H1 (cell line): Measurements from ENCODE around the gene VPS25. TPM values are rescaled to one million over a fixed set of nuclear protein-coding genes. Genes with fewer than 3 reads are reported as not detected.

Experiments used
- CTCF ChIA-PET: fragments of 300-600 bp; sonication (Branson Sonifier 250); formaldehyde crosslinking; loops from one replicate; lab custom pipeline; 2021; ENCODE audit not compliant: partially characterized antibody; lab: Charles Lee
- POLR2A ChIA-PET: fragments of 300-600 bp; sonication (Branson Sonifier 250); formaldehyde crosslinking; loops from one replicate; lab custom pipeline; 2021; ENCODE audit warnings: inconsistent platforms; ENCODE audit not compliant: partially characterized antibody; lab: Charles Lee
- DNase-seq, 2 experiments: peaks; one replicate each; pipeline versions ENCODE4 v3.0.0 to v3.0.0-alpha.2; 2010 to 2022; ENCODE audit warnings: low spot score in 2 of 2, low read depth in 1 of 2, mixed read lengths in 1 of 2
- FAIRE-seq: peaks from 2 replicates; lab custom pipeline; 2011; peaks lifted over from hg19 to GRCh38; lab: Jason Lieb, UNC
- H2AFZ ChIP-seq: 2 replicates; pipeline ENCODE4 v1.8.1; 2012; ENCODE audit warnings: low read length, inconsistent platforms
- H2AK5ac ChIP-seq: 2 replicates; pipeline ENCODE4 v1.6.1; 2013; ENCODE audit warnings: low read depth, low read length
- H2BK120ac ChIP-seq: replicated peaks from 2 replicates; pipeline ENCODE3; 2013; ENCODE audit warnings: low read depth, low read length, inconsistent platforms
- H2BK12ac ChIP-seq: 2 replicates; pipeline ENCODE4 v1.6.1; 2013; ENCODE audit warnings: low read depth, low read length
- H2BK15ac ChIP-seq: 2 replicates; pipeline ENCODE4 v1.6.1; 2013; ENCODE audit warnings: low read length
- H2BK20ac ChIP-seq: 2 replicates; pipeline ENCODE4 v1.6.1; 2013; ENCODE audit warnings: low read length
- H2BK5ac ChIP-seq: 2 replicates; pipeline ENCODE4 v1.6.1; 2013; ENCODE audit warnings: low read depth, low read length
- H3K14ac ChIP-seq: 2 replicates; pipeline ENCODE4 v1.6.1; 2013; ENCODE audit warnings: inconsistent platforms; ENCODE audit not compliant: insufficient read length
- H3K18ac ChIP-seq: 2 replicates; pipeline ENCODE4 v1.6.1; 2013; ENCODE audit warnings: low read length; ENCODE audit errors: extremely low read depth
- H3K23ac ChIP-seq: 2 replicates; pipeline ENCODE4 v1.6.1; 2013; ENCODE audit warnings: inconsistent platforms; ENCODE audit not compliant: insufficient read length
- H3K23me2 ChIP-seq: 2 replicates; pipeline ENCODE4 v1.6.1; 2013; ENCODE audit warnings: low read depth, low read length
- H3K27ac ChIP-seq: 2 replicates; pipeline ENCODE4 v1.6.1; 2011; ENCODE audit warnings: low read depth, low read length, inconsistent platforms
- H3K27me3 ChIP-seq, 4 experiments: replicated peaks in 1 of 4; 1 replicate in 1 of 4; 2 replicates in 3 of 4; pipeline versions ENCODE4 v1.6.1 to v1.8.1; 2011 to 2013; ENCODE audit warnings: low read length in 3 of 4, mild to moderate bottlenecking in 3 of 4, inconsistent platforms in 2 of 4, mixed read lengths in 2 of 4, moderate library complexity in 1 of 4; ENCODE audit not compliant: control insufficient read depth in 3 of 4, insufficient read depth in 3 of 4; ENCODE audit errors: extremely low read depth in 1 of 4
- H3K36me3 ChIP-seq, 4 experiments: 2 replicates each; pipeline versions ENCODE4 v1.6.1 to v1.8.1; 2011 to 2013; ENCODE audit warnings: mild to moderate bottlenecking in 4 of 4, low read length in 3 of 4, moderate library complexity in 2 of 4, control low read depth in 1 of 4, inconsistent platforms in 1 of 4; ENCODE audit not compliant: insufficient read depth in 4 of 4, control insufficient read depth in 2 of 4
- H3K4ac ChIP-seq: replicated peaks from 2 replicates; pipeline ENCODE3; 2013; ENCODE audit warnings: low read length, low read depth, mixed read lengths, inconsistent platforms; ENCODE audit not compliant: insufficient read length
- H3K4me1 ChIP-seq, 4 experiments: replicated peaks in 1 of 4; 1 replicate in 1 of 4; 2 replicates in 3 of 4; pipeline versions ENCODE4 v1.6.1 to v1.8.1; 2011 to 2013; ENCODE audit warnings: low read length in 3 of 4, inconsistent platforms in 2 of 4, mixed read lengths in 1 of 4; ENCODE audit not compliant: insufficient read depth in 4 of 4, control insufficient read depth in 3 of 4
- H3K4me2 ChIP-seq, 2 experiments: 2 replicates each; pipeline versions ENCODE4 v1.6.1 to v1.8.1; 2011 to 2013; ENCODE audit warnings: low read depth in 2 of 2, low read length in 2 of 2, control low read depth in 1 of 2, inconsistent platforms in 1 of 2, mild to moderate bottlenecking in 1 of 2; ENCODE audit not compliant: insufficient read depth in 1 of 2
- H3K4me3 ChIP-seq, 4 experiments: fragments of 200-600, 300-600 bp in 1 of 4; sonication (generic), shearing (Covaris generic), sonication (Bioruptor Twin) in 1 of 4; 2 replicates each; pipeline versions ENCODE4 v1.5.1 to v1.8.1; 2011 to 2016; ENCODE audit warnings: low read length in 4 of 4, low read depth in 3 of 4, control low read depth in 2 of 4, inconsistent platforms in 2 of 4, mild to moderate bottlenecking in 2 of 4, mixed read lengths in 1 of 4, moderate library complexity in 1 of 4; ENCODE audit not compliant: insufficient read depth in 2 of 4; ENCODE audit errors: extremely low read depth in 1 of 4
- H3K56ac ChIP-seq: replicated peaks from 2 replicates; pipeline ENCODE3; 2013; ENCODE audit warnings: low read depth, mild to moderate bottlenecking, mixed read lengths, low read length, inconsistent platforms; ENCODE audit not compliant: insufficient read length
- H3K79me1 ChIP-seq: 2 replicates; pipeline ENCODE4 v1.6.1; 2013; ENCODE audit warnings: low read depth, low read length, control low read depth
- H3K79me2 ChIP-seq, 2 experiments: 2 replicates each; pipeline versions ENCODE4 v1.6.1 to v1.8.1; 2012 to 2013; ENCODE audit warnings: low read length in 2 of 2, mild to moderate bottlenecking in 2 of 2, inconsistent platforms in 1 of 2; ENCODE audit not compliant: insufficient read depth in 2 of 2, control insufficient read depth in 1 of 2
- H3K9ac ChIP-seq, 4 experiments: replicated peaks in 1 of 4; 1 replicate in 1 of 4; 2 replicates in 3 of 4; pipeline versions ENCODE4 v1.6.1 to v1.8.1; 2011 to 2013; ENCODE audit warnings: low read depth in 3 of 4, low read length in 3 of 4, control low read depth in 2 of 4, mild to moderate bottlenecking in 2 of 4, moderate library complexity in 2 of 4, inconsistent platforms in 1 of 4; ENCODE audit errors: extremely low read depth in 1 of 4
- H3K9me3 ChIP-seq, 2 experiments: 2 replicates each; pipeline versions ENCODE4 v1.6.1 to v1.8.1; 2012 to 2013; ENCODE audit warnings: mild to moderate bottlenecking in 2 of 2, moderate library complexity in 2 of 2, control low read depth in 1 of 2, inconsistent platforms in 1 of 2, low read depth in 1 of 2, low read length in 1 of 2, mixed read lengths in 1 of 2; ENCODE audit not compliant: insufficient read depth in 2 of 2
- H4K20me1 ChIP-seq, 2 experiments: replicated peaks in 1 of 2; 2 replicates each; pipeline versions ENCODE3 to v1.8.1; 2011 to 2013; ENCODE audit warnings: inconsistent platforms in 2 of 2, low read length in 2 of 2, mild to moderate bottlenecking in 1 of 2; ENCODE audit not compliant: insufficient read depth in 2 of 2, control insufficient read depth in 1 of 2
- H4K5ac ChIP-seq: 2 replicates; pipeline ENCODE4 v1.6.1; 2013; ENCODE audit warnings: low read length, low read depth, mixed read lengths, inconsistent platforms; ENCODE audit not compliant: insufficient read length
- H4K8ac ChIP-seq: 2 replicates; pipeline ENCODE4 v1.8.0; 2013; ENCODE audit warnings: mild to moderate bottlenecking, moderate library complexity, low read length, inconsistent platforms; ENCODE audit not compliant: insufficient read depth; ENCODE audit errors: extremely low read depth
- H4K91ac ChIP-seq: replicated peaks from 2 replicates; pipeline ENCODE3; 2013; ENCODE audit warnings: low read length, mixed read lengths, inconsistent platforms; ENCODE audit not compliant: insufficient read length
- FOSL1 ChIP-seq: IDR thresholded peaks from 2 replicates; pipeline ENCODE4 v1.6.1; 2011; ENCODE audit warnings: mild to moderate bottlenecking, low read depth, low read length, moderate library complexity; ENCODE audit not compliant: insufficient read depth
- HDAC2 ChIP-seq, 2 experiments: fragments of 300-600 bp in 1 of 2; sonication (generic) in 1 of 2; IDR thresholded peaks; 2 replicates each; pipeline ENCODE4 v1.6.1; 2011 to 2012; ENCODE audit warnings: low read depth in 2 of 2, low read length in 2 of 2, mild to moderate bottlenecking in 2 of 2, moderate library complexity in 2 of 2, borderline replicate concordance in 1 of 2, inconsistent platforms in 1 of 2
- KDM4A ChIP-seq: IDR thresholded peaks from one replicate; pipeline ENCODE4 v1.7.1; 2012; ENCODE audit warnings: low read depth, mild to moderate bottlenecking, moderate library complexity, low read length, inconsistent platforms; ENCODE audit not compliant: severe bottlenecking
- RAD21 ChIP-seq, 2 experiments: IDR thresholded peaks in 1 of 2; conservative IDR thresholded peaks in 1 of 2; 2 replicates each; pipeline ENCODE4 v1.6.1; 2011; ENCODE audit warnings: low read depth in 2 of 2, low read length in 2 of 2, improper control_type of control experiment in 1 of 2, inconsistent platforms in 1 of 2, mild to moderate bottlenecking in 1 of 2, moderate library complexity in 1 of 2
- RNF2 ChIP-seq: fragments of 200-900, 300-1000 bp; sonication (generic); IDR thresholded peaks from 2 replicates; pipeline ENCODE4 v1.7.1; 2016; ENCODE audit warnings: borderline replicate concordance, low read depth, mild to moderate bottlenecking, antibody characterized with exemption, low read length; ENCODE audit not compliant: poor library complexity, severe bottlenecking; ENCODE audit errors: missing control alignments
- RXRA ChIP-seq: IDR thresholded peaks from 2 replicates; pipeline ENCODE4 v1.6.1; 2011; ENCODE audit warnings: low read depth, mild to moderate bottlenecking, low read length, moderate library complexity; ENCODE audit not compliant: insufficient read depth
- SIN3A ChIP-seq, 2 experiments: IDR thresholded peaks in 1 of 2; conservative IDR thresholded peaks in 1 of 2; 2 replicates each; pipeline ENCODE4 v1.6.1; 2011 to 2012; ENCODE audit warnings: low read length in 2 of 2, improper control_type of control experiment in 1 of 2, low read depth in 1 of 2, mild to moderate bottlenecking in 1 of 2
- SIX5 ChIP-seq: IDR thresholded peaks from 2 replicates; pipeline ENCODE4 v1.6.1; 2011; ENCODE audit warnings: mild to moderate bottlenecking, low read depth, low read length
- ZNF274 ChIP-seq: IDR thresholded peaks from 2 replicates; pipeline ENCODE4 v1.7.0; 2012; ENCODE audit warnings: low read length, borderline replicate concordance; ENCODE audit errors: extremely low read depth
- WGBS, 2 experiments: shearing (Covaris generic) in 1 of 2; methylation state at CpG; one replicate each; pipeline versions ENCODE4 v1.1.6 to v1.1.7; 2013 to 2015; ENCODE audit warnings: low lambda C conversion rate in 2 of 2, mixed read lengths in 2 of 2, inconsistent platforms in 1 of 2, low coverage in 1 of 2, missing lambda C conversion rate in 1 of 2; ENCODE audit not compliant: insufficient replicate concordance in 2 of 2, insufficient coverage in 1 of 2, insufficient read length in 1 of 2; ENCODE audit errors: extremely low coverage in 1 of 2, missing lambda C conversion rate in 1 of 2; 5-methylcytosine and 5-hydroxymethylcytosine counted together
- polyA plus RNA-seq, 7 experiments: library from polyadenylated mRNA; depleted of rRNA in 3 of 7; stranded (reverse) in 5 of 7; unstranded in 2 of 7; fragments of >200 nt in 5 of 7; fragments of 200-250 nt in 2 of 7; gene quantifications; 1 replicate in 5 of 7; 2 replicates in 1 of 7; 4 replicates in 1 of 7; pipeline versions ENCODE4 v1.2.1 to v1.2.3, GENCODE V29; 2011 to 2013; ENCODE audit warnings: missing spikeins in 2 of 7, mixed read lengths in 2 of 7
- total RNA-seq: library from RNA; stranded (reverse); fragmentation: NEBNext Ultra II Directional; extraction: Animal tissue kit (Norgen Biotek cat#: 25700); gene quantifications from 2 replicates; pipeline ENCODE4 v1.2.1, GENCODE V29; 2021

Gene VPS25
- total and polyA plus RNA-seq, 2 of the 8 experiments (the other 6 are each of a cell fraction or from before 2014, with no cell fraction given): 88.2 to 188 TPM

DNA sequence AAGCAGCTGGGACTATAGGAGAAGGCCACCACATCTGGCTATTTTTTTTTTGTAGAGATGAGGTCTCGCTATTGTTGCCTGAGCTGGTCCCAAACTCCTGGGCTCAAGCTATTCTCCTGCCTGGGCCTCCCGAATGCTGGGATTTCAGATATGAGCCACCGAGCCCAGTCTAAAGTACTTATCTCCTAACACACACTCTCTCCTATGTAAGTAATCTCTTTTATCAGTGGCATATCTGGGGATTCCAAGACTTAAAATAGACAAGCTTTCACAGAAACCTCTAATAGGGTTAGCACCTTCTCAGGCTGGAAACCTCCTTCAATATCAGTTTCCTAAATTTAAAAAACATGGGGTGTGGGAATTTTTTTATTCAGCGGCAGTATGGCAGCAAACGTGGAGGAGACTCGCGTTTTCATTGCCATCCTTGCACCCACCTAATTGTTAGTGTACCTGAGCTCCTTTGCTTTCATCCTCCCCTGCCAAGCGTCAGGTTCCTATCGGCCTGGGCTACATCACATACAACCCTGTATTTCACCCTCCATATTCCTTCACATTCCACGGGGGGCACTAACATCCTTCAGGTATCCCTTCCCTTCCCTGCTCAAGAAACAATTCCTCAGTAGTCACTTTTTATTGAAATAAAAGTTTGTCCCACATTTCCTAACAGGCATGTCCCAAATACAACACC is 29.5 kb upstream of the VPS25 start:
- Histone ChIP-seq H3K4ac (peak overlapping the region; percentile 65), H3K14ac (no peak overlapping the region), H3K4me1 (peaks cover 0 to 7% (median 4%) of the 10 kb centered on the region in 4 experiments; a peak in 5 of 7 replicates), H3K79me2 (peaks cover 0 to 12% of the 10 kb centered on the region in 2 experiments; a peak in 3 of 4 replicates), H3K27me3 (peaks cover 9 to 14% (median 13%) of the 10 kb centered on the region in 4 experiments), H2BK5ac (peak overlapping the region; percentile 79), H4K8ac (peak overlapping the region; percentile 65), H2AFZ (0 out of 2 replicates have a peak overlapping the region, but pooled peaks have one; percentile 28), H4K20me1 (no peaks in the 10 kb centered on the region), H4K5ac (peak overlapping the region; percentile 95), H2AK5ac (no peak overlapping the region), H3K9ac (peak overlapping the region in 2 of 4 experiments; percentile 35 to 83; a peak in 5 of 7 replicates), H3K79me1 (no peaks in the 10 kb centered on the region; the same call in 1 of the 2 replicates), H3K23me2 (peaks cover 2% of the 10 kb centered on the region; the same call in 1 of the 2 replicates), H2BK15ac (no peak overlapping the region), H2BK120ac (no peak overlapping the region), H3K18ac (peak overlapping the region; percentile 52; the same call in 1 of the 2 replicates), H3K23ac (no peak overlapping the region), H3K56ac (peak overlapping the region; percentile 19), H2BK20ac (no peak overlapping the region; the same call in 1 of the 2 replicates), H4K91ac (peak overlapping the region; percentile 25), H2BK12ac (no peak overlapping the region; the same call in 1 of the 2 replicates), H3K36me3 (no peaks in the 10 kb centered on the region), H3K27ac (peak overlapping the region; percentile 64), H3K4me3 (peak overlapping the region; percentile 39 to 72 (median 64)), H3K9me3 (peaks cover 0 to 3% of the 10 kb centered on the region in 2 experiments; a peak in 1 of 4 replicates), H3K4me2 (peak overlapping the region; percentile 79 to 80)
- POLR2A ChIA-PET: interaction anchor here (0.8 to 1.7 kb wide), 5 partner anchors 10 to 185 kb away, joined by 3 read pairs; no protein-coding TSS in a partner anchor
- 61% methylated on average over 10 of the region's 10 CpGs; no CpG with 5 or more reads in 1 of the 2 experiments for WGBS, 2 experiments
- CTCF ChIA-PET: interaction anchor here (0.6 to 1.6 kb wide), 8 partner anchors 11 to 101 kb away, joined by 3 to 5 read pairs (median 3); partner anchors contain the start of gene RAMP2
- DNase-seq (no peak), FAIRE-seq (peak; percentile 94)
- TF ChIP-seq RAD21 (IDR thresholded peaks at IDR 0.05 in 1 of 2, conservative IDR thresholded peaks at IDR 0.05 in 1 of 2; ENCODE audit: low read depth in 2 of 2, low read length in 2 of 2) (0 out of 4 replicates have a peak, but pooled peaks of 1 of the 2 experiments have one; percentile 5), SIN3A (conservative IDR thresholded peaks at IDR 0.05 in 1 of 2, IDR thresholded peaks at IDR 0.05 in 1 of 2; ENCODE audit: low read depth in 1 of 2, low read length in 2 of 2) (no peak; a peak in 1 of 4 replicates), FOSL1 (no peak), KDM4A (no peak), HDAC2 (IDR thresholded peaks at IDR 0.05; ENCODE audit: borderline replicate concordance in 1 of 2, low read depth in 2 of 2, low read length in 2 of 2) (no peak), RXRA (no peak), ZNF274 (no peak), SIX5 (no peak), RNF2 (no peak)
